Measurements from ENCODE around the gene DZIP3. TPM values are rescaled to one million over a fixed set of nuclear protein-coding genes. Genes with fewer than 3 reads are reported as not detected.
A peak's percentile ranks its signal among the peaks of the same experiment; 100 is the strongest.

Gene DZIP3, protein sequence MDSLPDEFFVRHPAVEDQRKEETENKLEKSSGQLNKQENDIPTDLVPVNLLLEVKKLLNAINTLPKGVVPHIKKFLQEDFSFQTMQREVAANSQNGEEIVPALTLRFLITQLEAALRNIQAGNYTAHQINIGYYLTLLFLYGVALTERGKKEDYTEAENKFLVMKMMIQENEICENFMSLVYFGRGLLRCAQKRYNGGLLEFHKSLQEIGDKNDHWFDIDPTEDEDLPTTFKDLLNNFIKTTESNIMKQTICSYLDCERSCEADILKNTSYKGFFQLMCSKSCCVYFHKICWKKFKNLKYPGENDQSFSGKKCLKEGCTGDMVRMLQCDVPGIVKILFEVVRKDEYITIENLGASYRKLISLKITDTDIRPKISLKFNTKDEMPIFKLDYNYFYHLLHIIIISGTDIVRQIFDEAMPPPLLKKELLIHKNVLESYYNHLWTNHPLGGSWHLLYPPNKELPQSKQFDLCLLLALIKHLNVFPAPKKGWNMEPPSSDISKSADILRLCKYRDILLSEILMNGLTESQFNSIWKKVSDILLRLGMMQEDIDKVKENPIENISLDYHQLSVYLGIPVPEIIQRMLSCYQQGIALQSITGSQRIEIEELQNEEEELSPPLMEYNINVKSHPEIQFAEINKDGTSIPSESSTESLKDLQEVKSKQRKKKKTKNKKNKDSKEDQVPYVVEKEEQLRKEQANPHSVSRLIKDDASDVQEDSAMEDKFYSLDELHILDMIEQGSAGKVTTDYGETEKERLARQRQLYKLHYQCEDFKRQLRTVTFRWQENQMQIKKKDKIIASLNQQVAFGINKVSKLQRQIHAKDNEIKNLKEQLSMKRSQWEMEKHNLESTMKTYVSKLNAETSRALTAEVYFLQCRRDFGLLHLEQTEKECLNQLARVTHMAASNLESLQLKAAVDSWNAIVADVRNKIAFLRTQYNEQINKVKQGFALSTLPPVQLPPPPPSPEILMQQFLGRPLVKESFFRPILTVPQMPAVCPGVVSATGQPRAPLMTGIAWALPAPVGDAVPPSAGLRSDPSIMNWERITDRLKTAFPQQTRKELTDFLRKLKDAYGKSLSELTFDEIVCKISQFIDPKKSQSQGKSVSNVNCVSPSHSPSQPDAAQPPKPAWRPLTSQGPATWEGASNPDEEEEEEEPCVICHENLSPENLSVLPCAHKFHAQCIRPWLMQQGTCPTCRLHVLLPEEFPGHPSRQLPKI
- total RNA-seq, result 4.6 and 5.1 TPM in 2 replicates

DNA sequence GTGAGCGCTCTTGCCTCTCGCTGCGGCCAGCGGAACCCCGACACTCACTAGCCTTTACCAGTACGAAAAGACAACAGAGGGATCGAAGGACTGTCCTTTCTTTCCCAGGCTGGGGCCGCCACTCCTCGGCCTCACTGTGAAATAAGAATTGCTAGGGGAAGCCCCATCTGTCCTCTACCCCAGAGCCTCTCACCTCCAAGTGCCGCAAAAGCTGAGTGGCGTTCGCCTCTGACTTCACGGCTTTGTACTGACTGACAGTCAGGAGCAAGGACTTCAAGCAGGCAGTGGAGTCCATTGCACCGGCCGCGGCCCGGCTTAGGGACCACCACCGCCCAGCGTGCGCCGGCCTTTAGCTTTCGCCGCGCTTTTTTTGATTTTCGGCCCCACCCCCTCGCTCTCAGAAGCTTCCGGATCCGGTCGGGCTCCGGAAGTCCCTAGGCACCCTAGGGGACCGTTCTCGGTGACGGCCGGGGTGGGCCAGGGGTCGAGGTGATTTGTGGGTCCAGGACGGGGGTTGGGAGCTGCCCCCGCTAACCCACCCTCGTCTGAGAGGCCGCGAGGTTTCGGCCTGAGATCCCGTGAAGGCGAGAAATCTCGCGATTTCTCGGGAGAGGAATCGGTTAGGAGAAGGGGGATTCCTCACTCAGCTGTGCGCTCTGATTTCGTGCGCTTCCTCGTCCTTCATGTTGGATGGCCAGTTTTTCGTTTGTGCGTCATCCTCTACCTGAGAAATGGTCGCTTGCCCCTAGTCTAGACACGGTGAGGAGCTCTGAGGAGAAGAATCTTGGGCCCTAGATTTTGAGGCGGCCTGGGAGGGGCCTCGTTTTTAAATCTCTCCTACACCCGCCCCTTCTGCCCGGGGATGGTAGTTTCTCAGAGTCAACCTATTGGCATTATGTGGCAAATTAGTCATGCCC, at the start of gene DZIP3, which contains the start of gene CIP2A:
Gene DZIP3 (plus strand): TSS at position 642 of the 917 bp plus-strand sequence. CDS start 15,685 bp downstream, outside the sequence.
Gene CIP2A (minus strand): TSS at position 358 of the 917 bp plus-strand sequence. CDS start 63 bp downstream, at position 295.

Small RNA genes lying within 50 kb of the gene (small RNA-seq; reads per million reads assigned to genes)
- gene AC092185.1, result not detected
- 0.34 reads per million, percentile 14 among the genes with 10 or more reads in this experiment for gene RF00156

Other genes with a start within 250 kb of the DZIP3 start
- gene MYH15, start 79.1 kb upstream of the DZIP3 start, total RNA-seq, result under 0.01 and 0.10 TPM in 2 replicates
- 16.7 and 30.0 TPM in 2 replicates for gene CIP2A, start 284 bp upstream of the DZIP3 start, total RNA-seq
- gene RETNLB, start 167.7 kb downstream of the DZIP3 start, total RNA-seq, result not detected in 2 replicates
- gene TRAT1, start 233.1 kb downstream of the DZIP3 start, total RNA-seq, result not detected in 2 replicates